NCI-H2227 (cell line): ENCODE results near the gene KAT2A.

Source experiments
- DNase-seq: peaks from one replicate; lab custom pipeline; 2025; ENCODE audit not compliant: unreplicated experiment; lab: John Stamatoyannopoulos, UW

Gene KAT2A

DNA sequence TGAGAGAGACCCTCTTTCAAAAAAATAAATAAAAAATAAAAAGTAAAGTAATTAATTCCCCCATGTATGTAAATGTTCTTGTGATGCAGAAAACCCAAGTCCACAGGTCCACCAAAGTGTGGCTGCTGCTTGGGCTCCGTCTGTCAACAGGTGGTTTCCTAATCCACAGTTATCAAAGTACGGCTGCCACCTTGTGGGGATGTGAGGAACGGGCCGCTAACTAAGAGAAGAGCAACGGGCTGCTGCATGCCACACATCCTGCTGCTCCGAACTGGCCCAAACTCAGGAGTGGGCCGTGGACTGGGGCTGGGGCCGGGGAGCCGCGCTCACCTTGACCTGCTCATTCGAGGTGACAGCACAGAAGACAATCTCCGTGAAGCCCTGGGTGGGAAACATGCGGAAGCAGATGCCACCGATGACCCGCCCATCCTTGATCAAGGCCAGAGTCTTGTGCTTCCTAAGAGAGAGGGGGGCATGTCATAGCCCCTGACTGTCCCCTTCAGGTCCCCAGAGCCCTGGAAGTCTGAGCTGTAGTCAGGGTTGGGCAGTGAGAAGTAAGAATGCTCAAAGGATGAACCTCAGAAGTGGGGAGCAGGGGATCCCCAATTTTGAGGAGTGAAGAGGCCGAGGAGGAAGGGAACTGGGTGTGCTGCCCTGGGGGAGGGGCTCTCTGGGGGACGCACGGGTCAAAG is 4.3 kb downstream of the KAT2A start:
- peak; percentile 91 for DNase-seq

DNA sequence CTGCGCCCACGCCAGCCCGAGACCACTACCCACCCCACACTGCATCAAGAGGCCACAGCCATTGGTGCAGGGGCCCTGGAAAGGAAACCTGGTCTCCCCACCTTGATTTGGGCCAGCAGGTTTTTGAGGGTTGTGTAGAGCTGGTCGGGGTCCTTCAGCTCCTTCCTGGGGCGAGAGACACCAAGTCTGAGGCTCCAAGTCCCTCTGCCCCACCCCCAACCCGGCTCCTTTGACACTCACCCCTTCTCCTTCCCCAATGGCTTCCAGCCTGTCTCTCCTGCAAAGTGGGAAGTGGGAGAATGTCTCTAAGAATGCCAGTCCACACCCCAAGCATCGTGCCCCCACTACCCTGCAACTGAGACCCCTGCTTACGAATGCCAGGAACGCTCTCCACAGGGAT is 7.0 kb downstream of the KAT2A start:
- no peak for DNase-seq

DNA sequence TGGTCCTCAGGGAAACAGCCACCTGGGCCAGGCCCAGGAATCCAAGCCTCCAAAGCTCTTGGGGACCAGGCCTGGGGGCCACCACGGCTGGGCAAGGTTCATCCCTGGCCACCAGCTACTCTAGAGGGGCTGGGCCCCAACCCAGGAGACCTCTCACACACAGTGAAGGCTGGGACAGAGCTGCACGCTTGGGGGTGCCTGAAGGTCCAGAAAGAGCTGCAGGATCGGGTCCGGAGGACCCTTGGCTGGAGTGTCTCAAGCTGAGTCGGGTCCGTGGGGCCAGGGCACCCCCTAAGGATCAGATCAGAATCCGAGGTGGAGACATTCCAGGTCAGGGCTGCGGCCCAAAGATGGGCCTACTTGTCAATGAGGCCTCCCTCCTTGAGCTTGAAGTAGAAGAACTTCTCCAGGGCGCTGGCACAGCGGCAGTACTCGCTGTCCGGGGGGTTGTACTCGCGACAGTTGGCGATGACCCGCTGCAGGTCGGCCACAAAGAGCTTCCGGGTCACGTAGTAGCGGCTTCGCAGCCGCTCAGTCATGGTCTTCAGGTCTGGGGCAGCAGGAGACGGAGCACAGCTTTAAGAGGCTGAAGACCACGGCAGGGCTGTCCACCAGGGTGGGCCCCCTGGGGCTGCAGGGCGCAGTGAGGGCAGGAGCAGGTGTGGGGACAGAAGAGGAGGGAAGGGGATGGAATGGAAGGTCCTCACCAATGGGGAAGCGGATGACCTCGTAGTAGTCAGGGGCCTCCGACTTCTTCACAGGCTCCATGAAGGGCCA is 7.7 kb downstream of the KAT2A start:
- no peak for DNase-seq

DNA sequence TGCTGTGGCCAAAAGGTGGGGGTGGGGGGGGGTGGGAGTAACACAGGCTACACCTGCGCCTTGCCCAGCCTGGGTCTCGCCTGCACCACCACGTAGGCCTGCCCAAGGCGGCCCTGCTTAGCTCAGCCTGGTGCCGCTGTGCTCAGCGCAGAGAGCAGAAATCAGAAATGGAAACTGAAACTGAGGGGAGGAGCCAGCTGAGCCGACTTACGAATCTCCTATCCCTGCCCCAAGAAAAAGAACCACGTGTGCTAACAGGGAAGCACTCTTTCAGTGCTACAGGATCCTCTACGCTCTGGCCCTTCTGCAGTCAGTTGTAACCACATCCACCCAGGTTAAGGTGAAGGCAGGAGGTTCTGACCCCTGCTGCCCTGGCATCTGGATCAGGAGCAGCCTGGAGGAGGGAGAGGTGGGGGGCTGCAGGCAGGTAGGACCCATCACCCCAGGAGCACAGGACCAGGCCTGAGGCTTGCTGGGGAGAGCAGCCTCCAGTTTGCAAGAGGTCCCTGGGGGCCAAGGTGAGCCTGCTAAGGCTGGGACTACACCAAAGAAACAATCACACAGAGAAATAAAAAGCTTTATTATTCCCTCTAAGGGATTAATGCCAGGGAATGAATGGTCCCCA is 8.5 kb downstream of the KAT2A start, which contains the start of gene DHX58:
DHX58 (minus strand) TSS at position 163 of the 625 bp plus-strand sequence. CDS start 822 bp downstream, outside the sequence.
- peak; percentile 85 for DNase-seq

DNA sequence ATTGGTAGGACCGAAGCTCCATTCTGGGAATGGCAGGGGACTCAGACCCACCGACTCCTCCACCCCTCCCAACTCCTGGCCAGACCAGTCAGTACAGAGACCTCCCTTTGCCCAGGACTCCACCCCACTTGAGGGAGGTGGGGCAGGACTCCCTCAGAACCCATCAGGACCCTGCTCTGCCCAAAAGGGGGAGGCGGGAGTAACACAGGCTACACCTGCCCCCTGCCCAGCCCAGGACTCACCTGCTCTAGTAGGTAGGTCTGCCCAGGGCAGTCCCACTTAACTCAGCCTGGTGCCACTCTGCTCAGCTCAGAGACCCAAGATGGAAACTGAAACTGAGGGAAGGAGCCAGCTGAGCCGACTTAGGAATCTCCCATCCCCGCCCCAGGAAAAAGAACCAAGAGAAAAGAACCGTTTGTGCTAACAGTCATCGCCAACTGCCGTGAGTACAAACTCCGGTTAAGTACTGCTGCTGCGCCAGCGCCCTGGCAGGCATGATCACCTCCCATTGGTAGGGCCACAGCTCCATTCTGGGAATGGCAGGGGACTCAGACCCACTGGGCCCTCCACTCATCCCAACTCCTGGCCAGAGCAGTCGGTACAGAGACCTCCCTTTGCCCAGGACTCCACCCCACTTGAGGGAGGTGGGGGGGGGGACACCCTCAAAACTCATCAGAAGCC is 9.2 kb downstream of the KAT2A start:
- DNase-seq, result peak; percentile 64

DNA sequence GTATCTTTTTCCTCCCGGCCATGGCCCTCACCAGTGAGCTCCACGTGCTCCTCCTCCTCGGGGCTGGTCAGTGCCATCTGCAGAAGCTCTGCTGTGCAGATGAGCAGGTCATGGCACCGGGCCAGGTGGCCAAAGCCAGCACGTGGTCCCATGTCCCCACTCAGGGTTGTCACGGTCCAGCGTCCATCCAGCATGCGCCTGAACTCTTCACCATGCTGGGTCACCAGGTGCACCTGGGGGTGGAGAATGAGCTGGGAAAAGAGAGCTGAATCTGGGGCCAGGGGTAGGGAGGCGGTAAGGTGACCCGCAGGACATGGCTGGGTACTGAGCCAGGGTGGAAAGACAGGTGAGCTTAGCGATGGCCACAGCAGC is 9.9 kb downstream of the KAT2A start:
- no peak for DNase-seq

DNA sequence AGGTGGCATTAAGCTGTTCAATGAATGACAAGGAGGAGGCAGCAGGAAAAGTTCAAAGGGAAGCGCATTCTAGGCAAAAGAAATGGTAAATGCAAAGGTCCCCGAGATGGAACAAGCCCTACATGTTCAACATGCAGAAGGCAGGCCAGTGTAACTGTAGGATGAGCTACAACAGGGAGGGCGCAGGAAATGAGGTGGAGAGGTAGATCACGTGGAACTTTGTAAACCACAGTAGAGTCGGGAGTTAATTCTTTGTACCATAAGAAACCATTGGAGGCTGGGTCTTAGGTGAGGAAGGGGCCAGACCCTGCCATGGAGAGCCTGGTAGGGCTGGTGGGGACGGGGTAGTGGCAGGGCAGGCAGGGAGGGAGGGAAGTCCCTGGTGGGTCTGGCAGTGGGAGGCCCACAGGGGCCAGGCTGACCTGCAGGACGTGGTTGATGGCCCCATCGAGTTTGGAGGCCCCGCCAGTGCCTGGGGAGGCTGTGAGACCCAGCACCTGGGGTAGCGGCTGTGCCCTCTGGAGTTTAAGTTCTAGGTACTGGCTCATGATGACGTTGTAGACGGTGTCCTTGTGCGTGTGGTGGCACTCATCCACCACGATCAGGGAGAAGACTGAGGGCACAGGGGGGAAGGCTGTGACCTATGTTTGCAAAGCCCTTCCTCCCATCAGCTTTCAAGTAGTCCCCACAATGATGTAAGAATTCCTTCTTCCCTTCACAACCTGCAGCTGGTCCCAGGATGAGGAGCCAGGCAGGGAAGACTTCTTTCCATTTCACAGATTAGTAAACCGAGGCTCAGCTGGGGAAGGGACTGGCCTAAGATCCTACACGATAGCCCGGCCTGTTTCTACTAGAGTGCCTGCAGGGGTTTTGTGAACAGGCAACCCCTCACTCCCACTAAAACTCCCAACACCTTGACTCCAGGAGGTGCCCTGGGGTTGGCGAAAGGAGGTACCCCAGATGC is 10.6 kb downstream of the KAT2A start:
- DNase-seq, result no peak

DNA sequence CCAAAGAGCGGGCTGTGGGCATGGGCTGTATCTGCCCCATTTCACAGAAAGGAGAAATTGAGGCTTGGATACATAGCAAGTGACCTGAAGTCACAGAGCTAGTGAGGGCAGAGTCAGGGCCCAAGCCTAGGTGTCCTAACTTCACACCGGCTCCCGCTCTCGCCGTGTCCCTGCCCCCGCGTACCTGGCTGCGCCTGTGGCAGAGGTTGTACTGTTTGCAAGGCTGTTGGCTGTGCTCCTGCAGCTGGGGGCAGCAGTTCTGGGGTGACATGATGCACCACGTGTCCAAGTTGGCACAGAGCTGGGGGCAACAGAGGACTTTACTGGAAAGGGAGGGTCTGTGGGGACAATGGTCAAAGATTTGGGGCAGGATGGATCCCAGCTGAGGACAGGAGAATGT is 12.1 kb downstream of the KAT2A start:
- no peak for DNase-seq

DNA sequence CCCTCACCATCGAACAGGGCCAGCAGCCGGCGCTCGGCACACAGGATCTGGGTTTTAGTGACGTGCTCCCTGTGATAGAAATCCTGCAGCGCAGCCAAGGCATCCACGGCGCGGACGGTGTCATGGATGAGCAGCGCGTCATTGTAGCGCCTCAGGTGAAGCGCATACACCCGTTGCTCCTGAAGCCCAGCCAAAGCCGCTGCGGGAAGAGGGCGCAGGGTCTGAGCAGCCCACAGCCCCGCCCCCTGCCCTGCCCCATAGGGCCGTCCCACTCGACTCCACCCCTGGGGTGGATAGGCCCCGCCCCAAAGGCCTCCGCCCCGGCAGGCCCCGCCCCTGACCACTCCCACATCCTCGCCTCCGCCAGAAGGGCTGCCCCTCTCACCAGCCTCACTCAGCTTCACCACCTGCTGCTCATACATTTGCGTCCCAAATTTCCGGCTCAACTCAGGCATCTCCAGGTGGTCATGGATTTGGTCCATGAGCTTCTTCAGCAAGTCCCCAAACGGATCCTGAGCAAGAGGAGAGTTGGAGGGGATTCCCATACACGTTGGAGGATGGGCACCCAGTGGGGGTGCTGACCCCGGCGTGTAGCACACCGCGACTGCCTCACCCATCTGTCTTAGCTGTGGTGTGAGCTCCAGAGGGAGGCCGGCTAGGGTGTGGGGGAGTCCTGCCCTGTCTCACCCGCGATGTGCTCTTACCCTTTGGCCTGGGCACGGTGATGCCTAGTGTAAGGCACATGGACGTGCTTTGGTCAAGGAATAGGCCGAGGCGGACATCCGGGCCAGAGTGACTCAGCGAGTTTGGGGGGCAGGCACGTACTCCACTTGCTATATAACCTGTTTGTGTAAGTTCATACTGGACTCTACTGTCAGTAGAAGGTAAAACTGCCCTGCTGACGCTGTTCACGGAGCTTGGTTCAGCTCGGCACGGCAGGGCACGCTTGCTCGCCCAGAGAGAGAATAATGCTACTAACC is 13.3 kb downstream of the KAT2A start:
- peak; percentile 95 for DNase-seq

DNA sequence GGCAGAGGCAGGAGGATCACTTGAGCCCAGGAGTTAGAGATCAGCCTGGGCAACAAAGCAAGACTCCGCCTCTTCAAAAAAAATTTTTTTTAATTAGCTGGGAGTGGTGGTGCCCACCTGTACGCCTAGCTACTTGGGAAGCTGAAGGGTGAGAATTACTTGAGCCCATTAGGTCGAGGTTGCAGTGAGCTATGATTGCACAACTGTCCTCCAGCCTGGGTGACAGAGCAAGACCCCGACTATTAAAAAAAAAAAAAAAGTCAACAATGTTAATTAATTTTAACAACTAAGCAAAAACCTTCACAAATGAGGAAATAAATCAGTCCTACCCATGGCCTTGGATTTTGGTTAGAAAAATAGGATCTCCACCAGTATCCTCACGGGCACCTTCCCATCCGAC is 14.0 kb downstream of the KAT2A start:
- no peak for DNase-seq

DNA sequence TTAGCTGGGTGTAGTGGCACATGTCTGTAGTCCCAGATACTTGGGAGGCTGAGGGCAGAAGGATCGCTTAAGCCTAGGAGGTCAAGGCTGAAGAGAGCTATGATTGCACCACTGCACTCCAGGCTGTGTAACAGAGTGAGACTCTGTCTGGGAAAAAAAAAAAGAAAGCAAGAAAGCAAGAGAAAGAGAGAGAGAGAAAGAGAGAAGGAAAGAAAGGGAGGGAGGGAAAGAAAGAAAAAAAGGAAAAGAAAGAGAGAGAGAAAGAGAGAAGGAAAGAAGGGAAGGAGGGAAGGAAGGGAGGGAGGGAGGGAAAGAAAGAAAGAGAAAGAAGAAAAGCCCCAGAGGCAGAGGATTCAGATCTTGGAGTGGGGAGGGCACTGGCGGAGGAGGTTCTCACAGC is 15.2 kb downstream of the KAT2A start:
- no peak for DNase-seq

DNA sequence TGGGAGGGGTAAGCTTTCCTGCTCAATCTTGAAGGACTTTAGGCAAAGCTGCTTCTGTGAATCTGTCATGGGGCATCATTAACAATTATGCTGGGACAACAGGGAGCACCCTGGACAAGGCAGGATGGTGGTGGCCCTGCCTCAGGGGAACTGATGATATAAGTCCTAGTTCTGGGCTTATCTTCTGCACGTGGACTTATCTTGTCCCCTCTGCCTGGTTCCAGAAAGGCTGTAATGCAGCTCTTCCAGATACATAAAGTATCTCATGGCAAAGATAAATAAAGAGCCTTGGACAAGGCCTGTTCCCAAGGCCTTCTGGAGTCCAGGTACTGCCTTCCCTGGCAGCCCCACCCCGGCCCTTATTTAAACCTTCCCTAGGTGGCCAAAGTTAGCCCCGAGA is 16.9 kb downstream of the KAT2A start:
- DNase-seq, result no peak

DNA sequence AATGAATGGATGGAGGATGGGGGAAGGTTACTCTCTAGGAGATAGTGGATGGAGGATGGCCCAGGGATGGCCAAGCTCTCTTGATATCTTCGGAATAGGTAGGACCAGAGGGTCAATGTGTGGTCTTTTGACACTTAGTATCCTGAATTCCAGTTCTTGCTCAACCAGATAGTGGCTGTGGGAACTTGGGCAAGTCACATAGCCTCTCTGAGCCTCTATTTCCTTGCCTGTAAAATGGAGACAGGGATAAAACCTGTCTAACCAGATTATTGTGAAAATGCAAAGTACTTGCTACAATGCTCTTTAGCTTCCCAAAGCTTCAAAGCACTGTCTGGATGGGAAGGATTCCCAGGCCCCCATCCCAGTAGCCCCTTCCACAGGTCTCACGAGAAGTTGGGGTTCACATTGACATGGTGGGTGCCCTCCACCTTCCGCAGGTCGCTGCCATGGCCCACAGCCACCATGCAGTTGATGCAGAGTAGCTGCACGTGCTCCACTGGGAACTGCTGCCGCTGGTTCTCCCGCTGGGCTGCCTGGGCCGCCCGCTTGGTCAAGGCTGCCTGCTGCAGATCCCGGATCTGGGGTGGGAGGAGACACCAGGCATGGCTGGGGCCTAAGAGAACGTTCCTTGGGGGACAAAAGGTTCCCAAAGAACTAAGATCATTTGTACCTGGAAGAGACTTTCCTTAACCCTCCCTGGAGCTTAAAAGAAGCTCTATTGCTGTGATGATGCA is 17.8 kb downstream of the KAT2A start:
- DNase-seq, result no peak

DNA sequence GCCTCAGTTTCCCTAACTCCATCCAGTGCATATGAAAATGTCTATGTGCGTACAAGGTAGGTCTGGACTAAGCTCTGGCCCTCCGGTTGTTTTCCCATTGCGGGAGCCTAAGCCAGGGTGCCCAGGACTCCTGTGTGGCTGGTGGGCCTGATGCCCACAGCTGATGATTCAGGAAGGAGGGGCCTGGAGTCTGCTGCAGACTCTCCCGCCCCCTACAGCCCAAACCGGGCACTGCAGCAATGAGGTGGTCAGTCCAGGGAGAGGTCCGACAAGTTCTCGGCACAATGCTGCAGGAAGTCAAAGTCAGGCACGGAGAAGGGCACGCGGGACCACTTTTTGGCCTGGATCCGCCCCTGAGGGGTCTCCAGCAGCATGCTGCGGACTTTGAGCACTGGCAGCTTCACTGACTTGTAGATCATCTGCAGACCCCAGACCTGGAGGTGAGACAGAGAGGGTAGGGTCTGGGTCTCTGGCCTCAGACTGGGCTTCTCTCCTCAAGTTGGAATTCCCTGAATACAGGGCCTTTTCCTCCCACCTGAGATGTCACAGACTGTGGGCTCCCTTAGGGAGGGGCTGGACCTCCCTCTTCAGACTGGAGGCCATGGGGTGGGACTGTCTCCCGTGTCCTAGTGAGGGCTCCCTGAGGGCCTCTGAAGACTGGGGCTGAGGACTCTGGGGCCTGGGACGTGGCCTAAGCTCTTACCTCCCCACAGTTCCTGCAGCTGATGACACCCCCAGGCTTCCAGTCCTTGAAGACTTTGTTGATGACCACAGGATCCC is 19.5 kb downstream of the KAT2A start:
- peak; percentile 58 for DNase-seq

DNA sequence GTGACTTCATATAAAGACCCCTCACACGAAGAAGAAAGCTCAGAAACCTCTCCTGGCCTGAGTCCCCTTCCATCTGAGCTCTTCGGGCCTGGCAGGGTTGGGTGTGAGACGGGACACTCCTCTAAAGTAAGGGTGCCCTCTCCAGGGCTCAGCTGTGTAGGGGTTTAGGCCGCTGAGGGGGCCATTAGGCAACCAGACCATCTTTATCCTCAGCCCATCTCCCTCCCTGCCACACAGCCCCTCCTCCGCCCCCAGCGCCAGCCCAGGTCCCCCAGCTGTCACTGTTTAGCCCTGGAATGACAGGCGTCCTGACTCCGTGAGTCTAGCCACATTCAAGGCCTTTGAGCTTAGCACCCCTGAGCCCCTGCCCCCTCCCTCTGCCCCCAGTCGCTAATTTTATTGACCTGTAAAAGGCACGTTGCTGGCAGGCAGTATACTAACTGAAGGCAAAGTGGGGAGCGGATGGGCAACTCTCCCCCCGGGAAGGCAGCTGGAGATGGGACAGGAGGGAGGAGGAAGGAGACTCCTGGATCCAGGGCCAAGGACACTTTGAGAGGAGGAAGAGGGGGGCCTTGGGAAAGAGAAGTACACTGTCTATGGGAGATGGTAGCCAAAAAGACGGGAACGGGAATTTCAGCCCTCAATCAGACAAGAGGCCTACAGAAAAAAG is 22.3 kb downstream of the KAT2A start:
- DNase-seq, result no peak

DNA sequence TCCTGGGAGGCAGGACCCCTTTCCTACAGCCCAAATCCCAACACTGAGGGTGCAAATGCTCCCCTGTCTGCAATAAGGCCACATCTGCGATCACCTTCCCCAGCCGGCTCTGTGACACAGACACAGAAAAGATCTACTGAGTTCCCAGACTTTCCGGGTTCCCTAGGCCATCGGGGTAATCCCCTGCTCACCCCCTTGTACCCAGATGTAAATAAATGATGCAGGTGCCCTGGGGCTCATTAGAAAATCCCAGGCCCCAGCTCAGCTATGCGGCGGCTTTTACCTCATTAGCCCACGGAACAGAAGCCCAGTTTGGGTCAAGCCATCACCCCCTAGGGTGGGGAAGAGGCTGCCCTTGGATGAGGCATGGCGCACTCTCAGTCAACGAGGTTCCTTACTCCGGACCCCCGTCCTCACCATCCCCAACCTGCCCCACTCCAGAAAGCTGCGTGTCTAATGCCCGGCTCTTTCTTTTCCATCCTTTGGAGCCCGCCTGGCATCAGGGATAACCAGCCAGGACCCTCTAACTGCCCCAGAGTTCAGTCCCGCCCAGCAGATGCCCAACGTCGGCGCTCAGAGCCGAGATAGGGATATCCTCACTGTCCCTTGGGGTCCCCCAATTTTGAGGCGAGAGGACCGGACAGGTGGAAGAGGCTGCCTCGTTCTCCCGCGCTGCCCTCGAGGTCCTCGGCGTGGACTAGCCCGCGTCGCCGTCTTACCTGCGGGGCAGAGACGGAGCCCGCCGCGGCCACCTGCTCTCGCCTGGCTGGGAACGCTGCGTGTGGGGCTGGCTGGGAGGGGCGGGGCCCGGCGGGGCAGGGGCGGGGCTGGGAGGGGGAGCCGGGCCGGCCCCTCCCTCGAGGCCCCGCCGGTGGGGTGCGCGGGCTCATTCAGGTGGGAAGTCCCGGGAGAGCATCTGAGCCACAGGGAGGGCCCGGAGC is 23.2 kb downstream of the KAT2A start, which contains the start of gene ZNF385C:
ZNF385C (minus strand) TSS at position 783 of the 941 bp plus-strand sequence. CDS start 35,417 bp downstream, outside the sequence.
- DNase-seq, result peak; percentile 45
